GM20431 (cell line): ENCODE results near the gene ATP8B4.

Experiments
- in situ Hi-C: fragments of 300-500 bp; cut with MseI, MboI; formaldehyde crosslinking; loops from one replicate; pipeline ENCODE4 v1.15.0; 2020; ENCODE audit warnings: low sequenced_read_pairs; ENCODE audit not compliant: unreplicated experiment

The ATP8B4 gene

GRCh38 chr15:50030456-50030855 is 88.6 kb downstream of the ATP8B4 start:
- in situ Hi-C loops = no loop called here

- in situ Hi-C loops = no loop called here
Measured at GRCh38 chr15:50028326-50028725, 90.7 kb downstream of the ATP8B4 start.

- in situ Hi-C loops = no loop called here
Measured at GRCh38 chr15:50024281-50024680, 94.8 kb downstream of the ATP8B4 start.

- in situ Hi-C loops = no loop called here
Measured at GRCh38 chr15:50018491-50018890, 100.5 kb downstream of the ATP8B4 start.

GRCh38 chr15:50017522-50017921 is 101.5 kb downstream of the ATP8B4 start:
- in situ Hi-C loops = no loop called here

- in situ Hi-C loops = no loop called here
Measured at GRCh38 chr15:50016951-50017350, 102.1 kb downstream of the ATP8B4 start.

- in situ Hi-C loops = no loop called here
Measured at GRCh38 chr15:50012790-50013189, 106.2 kb downstream of the ATP8B4 start.

- in situ Hi-C loops = no loop called here
Measured at GRCh38 chr15:50009634-50010033, 109.4 kb downstream of the ATP8B4 start.

GRCh38 chr15:50003786-50004334 is 115.2 kb downstream of the ATP8B4 start:
- in situ Hi-C loops = no loop called here

- in situ Hi-C loops = no loop called here
Measured at GRCh38 chr15:49991587-49991986, 127.4 kb downstream of the ATP8B4 start.

- in situ Hi-C loops = no loop called here
Measured at GRCh38 chr15:49990835-49991545, 128.0 kb downstream of the ATP8B4 start.

- in situ Hi-C loops = no loop called here
Measured at GRCh38 chr15:49989498-49989897, 129.5 kb downstream of the ATP8B4 start.

GRCh38 chr15:49988766-49989165 is 130.3 kb downstream of the ATP8B4 start:
- in situ Hi-C loops = no loop called here

GRCh38 chr15:49987896-49988295 is 131.1 kb downstream of the ATP8B4 start:
- in situ Hi-C loops = no loop called here

GRCh38 chr15:49987198-49987785 is 131.7 kb downstream of the ATP8B4 start:
- in situ Hi-C loops = no loop called here

- in situ Hi-C loops = no loop called here
Measured at GRCh38 chr15:49986326-49986725, 132.7 kb downstream of the ATP8B4 start.

GRCh38 chr15:49985463-49985862 is 133.6 kb downstream of the ATP8B4 start:
- in situ Hi-C loops = no loop called here

GRCh38 chr15:49984436-49984835 is 134.6 kb downstream of the ATP8B4 start:
- in situ Hi-C loops = no loop called here

GRCh38 chr15:49982584-49982983 is 136.4 kb downstream of the ATP8B4 start:
- in situ Hi-C loops = no loop called here

GRCh38 chr15:49979705-49980382 is 139.2 kb downstream of the ATP8B4 start:
- in situ Hi-C loops = no loop called here

- in situ Hi-C loops = no loop called here
Measured at GRCh38 chr15:49978121-49978520, 140.9 kb downstream of the ATP8B4 start.
